ENCODE data around the gene ALPL.
"Not testable (repeated sequence)": the region's sequence is repeated elsewhere in the genome, so short reads cannot be mapped to it uniquely, and the experiment has no call there.

The ALPL gene

DNA sequence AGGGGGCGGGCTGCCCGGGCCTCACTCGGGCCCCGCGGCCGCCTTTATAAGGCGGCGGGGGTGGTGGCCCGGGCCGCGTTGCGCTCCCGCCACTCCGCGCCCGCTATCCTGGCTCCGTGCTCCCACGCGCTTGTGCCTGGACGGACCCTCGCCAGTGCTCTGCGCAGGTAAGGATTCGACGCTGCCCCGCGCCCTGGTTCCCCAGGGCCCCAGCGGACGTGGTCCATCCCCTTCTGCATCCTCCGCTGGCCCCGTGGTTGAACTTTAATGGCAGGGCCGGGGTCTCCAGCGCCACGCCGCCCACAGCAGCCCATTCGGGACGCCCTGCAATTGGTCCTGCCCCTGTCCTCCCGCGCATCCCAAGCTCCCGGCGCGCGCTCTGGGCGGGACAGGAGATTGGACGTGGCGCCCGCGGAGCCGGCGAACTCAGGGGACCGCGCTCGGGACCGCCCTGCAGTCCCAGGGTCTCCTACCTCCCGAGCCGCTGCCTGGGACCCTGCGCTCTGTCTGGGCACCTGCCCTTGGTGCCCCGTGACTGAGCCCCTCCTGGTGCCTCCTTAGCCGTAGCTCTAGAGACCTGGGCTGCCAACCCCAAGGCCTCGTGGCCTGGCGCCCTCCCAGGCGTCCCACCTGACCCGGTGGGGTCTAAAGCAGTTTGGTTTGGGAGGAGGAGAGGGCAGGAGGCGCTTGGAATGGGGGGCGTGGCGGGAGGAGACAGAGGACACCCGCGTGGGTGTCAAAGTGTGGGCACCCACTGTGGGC, at the start of gene ALPL:
TSS of gene ALPL (plus strand) at position 73 of the 762 bp plus-strand sequence. CDS start 44,659 bp downstream, outside the sequence.
- DNase-seq (ENCODE audit: low read depth, low spot score), result no peak

DNA sequence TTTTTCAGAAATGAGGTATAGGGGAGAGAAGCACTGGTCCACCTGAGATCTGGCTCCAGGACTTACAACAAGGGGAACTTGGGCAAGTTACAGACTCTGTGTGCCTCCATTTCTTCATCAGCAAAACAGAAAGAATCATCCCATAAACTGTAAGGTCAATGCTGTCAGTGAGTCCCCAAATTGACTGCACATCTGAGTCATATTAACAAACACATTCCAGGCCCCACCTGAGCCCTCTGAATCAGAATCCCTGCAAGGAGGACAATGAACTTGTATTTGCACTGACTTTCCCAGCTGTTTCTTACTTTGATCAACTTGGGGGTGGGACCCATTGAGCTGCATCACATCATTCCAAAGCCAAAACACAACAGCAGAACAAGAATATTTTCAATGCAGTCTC, 44.1 kb upstream of the ALPL start:
- DNase-seq (ENCODE audit: low read depth, low spot score), result not testable (repeated sequence)

DNA sequence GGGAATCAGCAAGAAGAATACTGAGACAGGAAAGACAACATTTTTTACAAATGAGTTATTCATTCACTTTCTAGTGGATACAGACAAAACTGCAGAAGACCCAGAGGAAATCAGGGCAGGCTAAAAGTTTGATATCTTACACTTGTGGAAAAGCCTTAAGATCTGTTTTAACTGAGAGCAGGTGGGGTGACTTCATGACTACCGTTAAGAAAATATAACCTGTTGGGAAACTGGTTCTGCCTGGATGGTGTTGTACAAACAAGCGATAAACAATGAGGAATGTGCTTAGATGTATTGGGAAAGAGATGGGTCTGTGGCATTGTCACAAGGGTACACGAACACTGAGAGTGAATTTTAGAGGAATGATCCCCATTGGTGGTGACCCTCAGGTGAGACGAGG, 41.3 kb upstream of the ALPL start:
- not testable (repeated sequence) for DNase-seq (ENCODE audit: low read depth, low spot score)

DNA sequence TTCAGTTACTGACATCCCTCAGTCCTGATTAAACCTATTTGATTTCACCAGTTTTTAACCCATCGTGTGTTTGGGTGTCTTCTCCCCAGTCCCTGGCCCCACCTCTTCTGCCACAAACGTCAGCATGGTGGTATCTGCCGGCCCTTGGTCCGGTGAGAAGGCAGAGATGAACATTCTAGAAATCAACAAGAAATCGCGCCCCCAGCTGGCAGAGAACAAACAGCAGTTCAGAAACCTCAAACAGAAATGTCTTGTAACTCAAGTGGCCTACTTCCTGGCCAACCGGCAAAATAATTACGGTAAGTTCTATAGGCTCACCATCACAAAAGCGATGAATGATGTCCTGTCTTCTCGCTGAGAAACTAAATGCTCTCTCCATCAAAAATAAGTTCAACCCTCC, 40.6 kb upstream of the ALPL start:
- no peak for DNase-seq (ENCODE audit: low read depth, low spot score)

DNA sequence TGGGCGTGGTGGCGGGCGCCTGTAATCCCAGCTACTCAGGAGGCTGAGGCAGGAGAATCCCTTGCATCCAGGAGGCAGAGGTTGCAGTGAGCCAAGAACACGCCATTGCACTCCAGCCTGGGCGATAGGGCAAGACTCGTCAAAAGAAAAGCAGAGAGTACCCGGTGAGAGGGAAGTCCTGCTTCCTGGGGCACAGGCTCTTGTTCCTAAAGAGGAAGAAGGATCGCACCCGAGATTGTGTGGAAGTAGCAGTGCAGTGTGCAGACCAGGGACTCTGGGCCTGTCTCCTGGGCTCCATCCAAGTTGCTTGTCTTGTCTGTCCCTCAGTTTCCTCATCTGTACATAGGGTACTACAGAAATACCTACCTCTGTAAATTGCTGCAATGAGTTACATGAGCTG, 39.6 kb upstream of the ALPL start:
- DNase-seq (ENCODE audit: low read depth, low spot score), result no peak

DNA sequence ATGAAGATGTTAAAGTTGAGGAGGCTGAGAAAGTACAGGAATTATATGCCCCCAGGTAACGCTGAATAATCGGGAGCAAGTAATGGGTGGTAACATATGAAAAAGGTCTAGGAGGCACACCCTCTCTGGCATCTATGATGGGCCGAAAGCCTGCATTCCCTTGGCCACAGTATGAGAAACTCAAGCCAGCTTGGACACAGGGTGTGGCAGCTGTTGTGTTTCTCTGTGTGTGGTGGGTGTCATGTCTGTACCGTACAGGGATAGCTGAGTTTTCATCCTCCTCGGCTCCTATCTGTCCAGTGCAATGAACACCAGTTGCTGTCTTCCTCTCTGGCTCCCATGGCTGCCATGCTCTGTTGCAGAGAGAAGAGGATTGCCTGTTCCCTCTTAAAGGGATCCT, 36.4 kb upstream of the ALPL start:
- no peak for DNase-seq (ENCODE audit: low read depth, low spot score)

DNA sequence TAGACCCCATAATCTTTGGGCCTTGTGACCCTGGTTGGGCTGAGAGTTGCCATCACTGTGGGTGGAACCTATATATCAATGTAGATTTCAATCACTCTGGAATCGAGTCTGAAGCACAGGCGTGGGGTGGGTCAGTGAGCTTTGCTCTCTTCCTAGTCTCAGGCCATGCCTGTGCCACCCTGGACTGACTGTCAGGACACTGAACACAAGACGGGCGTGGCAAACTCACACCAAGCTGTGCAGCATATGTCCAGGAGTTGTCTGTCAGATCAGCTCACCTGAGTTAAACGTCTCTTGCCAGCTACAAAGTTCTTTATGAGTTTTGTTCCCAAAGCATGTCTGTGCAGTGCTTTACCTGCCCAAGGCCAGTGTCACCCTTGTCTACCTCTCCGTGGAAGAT, 30.9 kb upstream of the ALPL start:
- DNase-seq (ENCODE audit: low read depth, low spot score), result no peak

DNA sequence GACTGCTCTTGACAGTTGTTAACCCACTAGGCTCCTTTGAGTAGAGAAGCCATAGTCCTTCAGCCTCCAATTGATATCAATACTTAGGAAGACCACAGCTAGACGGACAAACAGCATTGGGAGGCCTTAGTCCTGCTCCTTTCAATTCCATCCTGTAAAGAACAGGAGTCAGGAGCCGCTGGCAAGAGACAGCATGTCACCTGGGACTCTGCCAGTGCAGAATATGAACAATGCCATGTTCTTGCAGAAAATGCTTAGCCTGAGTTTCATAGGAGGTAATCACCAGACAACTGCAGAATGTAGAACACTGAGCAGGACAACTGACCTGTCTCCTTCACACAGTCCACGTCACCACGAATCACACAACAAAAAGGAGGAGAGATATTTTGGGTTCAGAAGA, 25.3 kb upstream of the ALPL start:
- DNase-seq (ENCODE audit: low read depth, low spot score), result not testable (repeated sequence)

DNA sequence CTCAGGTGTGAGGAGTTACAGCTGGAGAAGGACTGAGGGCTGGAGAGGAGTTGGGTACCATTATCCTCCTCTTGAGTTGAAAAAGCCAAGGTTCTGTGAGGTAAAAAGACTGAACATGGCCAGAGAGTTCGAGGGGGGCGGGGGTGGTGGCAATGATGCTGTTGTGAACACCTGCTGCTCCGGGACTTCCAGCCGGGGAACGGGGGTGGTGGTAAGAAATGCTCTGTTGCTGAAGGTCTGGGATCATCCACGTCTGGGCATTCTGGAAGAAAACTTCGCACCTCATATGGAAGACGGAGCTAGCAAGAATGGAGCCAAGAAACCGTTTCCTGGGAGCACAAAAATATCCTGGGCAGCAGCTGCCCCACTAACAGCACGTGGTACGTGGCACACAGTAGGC, 20.1 kb upstream of the ALPL start:
- no peak for DNase-seq (ENCODE audit: low read depth, low spot score)

DNA sequence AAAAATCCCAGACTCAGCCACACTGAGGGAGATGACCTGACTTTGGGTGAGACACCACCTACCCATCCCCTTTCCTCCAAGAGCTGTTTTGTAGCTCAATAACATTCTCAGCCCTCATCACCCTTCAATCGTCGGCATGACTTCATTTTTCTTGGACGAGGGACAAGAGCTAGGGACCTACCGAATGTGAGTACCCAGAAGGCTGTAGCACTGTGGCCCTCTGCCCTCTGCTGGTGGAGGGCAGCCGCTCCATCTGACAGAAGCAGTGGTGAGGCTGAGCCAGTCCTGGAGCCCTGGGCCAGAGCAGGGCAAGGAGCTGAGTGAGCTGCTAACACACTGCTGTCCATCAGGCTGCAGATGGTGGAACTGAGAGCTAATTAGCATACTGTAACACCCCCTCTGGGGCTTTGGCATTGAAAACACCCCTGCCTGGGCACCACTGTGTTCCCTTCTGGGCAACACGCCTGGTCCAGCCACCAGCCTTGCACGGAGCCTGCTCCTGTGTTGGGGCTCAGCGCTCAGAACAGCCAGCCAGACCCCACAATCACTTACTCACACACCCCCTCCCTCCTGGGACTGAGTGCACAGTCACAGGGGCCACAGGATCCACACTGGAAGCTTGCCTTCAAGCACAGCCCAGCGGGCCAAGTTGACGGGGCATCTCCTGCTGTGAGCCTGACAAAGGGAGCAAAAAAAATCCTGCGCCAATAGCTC, 18.3 kb upstream of the ALPL start:
- DNase-seq (ENCODE audit: low read depth, low spot score), result no peak

DNA sequence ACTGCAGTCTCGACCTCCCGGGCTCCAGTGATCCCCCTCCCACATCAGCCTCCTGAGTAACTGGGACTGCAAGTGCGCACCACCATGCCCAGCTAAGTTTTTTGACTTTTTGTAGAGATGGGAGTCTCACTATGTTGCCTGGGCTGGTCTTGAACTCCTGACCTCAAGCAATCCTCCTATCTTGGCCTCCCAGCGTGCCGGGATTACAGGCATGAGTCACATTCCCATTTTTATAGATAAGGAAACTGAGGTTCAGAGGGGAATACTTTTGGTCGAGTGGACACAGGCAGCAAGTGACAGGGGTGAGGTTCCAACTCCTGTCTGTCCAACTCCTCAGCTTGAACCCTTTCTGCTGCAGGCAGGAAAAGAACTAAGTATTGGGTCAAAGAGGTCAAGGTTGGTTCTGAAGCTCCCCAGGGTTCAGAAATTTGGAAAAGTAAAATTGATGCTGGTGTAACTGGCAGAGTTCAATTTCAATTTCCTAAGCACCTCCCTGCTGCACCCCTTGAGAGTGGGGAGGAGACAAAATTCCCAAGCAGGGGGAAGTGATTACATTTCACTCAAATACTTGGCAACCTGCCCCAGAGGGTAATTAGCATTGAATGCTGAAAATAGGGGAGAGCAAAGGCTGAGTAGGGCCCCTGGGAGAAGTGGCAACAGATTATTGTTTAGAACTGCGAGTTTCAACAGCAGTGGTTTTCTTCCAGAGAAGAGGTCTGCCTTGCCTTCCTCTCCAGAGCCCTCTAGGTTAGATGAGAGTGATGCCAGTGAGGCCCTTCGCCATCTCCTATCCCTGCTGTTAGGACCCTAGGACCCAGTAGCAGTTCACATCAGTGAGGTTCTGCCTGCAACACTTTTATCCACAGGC, 17.5 kb upstream of the ALPL start:
- DNase-seq (ENCODE audit: low read depth, low spot score), result no peak

DNA sequence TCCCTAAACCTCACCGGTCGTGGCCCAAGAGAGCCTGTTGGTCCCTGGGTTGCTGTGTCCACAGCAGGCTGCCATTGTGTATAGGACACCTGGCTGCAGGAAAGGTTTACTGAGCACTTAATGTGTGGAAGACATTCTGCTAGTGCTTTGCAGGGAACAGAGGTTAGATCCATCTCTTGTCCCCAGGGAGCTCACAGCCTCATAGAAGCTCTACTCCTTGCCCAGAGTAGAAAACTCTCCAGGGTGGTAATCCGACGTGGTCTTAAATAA, 16.9 kb upstream of the ALPL start:
- DNase-seq (ENCODE audit: low read depth, low spot score), result no peak

DNA sequence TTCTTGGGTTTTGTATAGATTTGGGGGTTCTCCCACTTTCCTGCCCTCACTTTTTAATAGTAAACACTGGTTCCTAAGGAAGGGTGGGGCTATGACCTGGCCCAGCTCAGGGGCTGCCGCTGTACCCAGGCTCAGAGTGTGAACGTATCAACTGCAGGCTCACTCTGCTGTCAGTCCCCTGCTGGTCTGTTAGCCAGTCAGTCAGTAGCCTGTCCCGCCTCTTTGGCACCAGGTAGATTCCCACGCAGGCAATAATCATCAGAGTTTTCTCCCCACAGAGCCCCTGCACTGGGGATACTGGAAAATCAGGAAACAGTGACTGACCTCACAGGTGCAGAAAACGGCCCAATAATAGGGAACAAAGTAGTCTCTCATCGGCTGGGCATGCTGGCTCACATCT, 15.0 kb upstream of the ALPL start:
- no peak for DNase-seq (ENCODE audit: low read depth, low spot score)

DNA sequence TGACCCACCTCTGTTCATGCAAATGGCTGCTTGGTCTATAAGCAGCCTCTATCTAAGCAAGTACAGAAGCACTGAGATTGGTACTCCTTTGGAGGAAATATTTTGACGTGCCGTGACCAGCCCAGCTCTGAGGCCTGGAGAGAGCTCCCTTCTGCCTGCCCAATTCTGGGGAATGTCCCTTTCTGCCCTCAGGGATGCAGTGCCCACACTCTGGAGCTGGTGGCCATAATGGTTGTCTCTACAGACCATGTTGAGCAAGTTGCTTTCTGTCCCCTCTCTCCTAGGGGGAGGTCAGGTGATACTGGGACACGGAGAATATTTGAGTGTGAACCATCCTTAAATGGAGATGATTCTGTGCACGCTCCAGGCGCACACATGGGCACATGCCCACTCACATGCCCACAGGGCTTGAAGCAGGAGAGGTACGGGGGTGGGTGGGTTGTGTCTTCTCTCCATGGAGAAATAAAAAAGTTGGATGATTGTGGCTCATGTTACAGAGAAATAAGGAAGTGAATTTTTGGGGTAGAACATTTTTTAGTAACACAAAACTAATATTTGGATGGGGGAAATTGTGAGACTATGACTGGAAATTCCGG, 13.9 kb upstream of the ALPL start:
- DNase-seq (ENCODE audit: low read depth, low spot score), result no peak

DNA sequence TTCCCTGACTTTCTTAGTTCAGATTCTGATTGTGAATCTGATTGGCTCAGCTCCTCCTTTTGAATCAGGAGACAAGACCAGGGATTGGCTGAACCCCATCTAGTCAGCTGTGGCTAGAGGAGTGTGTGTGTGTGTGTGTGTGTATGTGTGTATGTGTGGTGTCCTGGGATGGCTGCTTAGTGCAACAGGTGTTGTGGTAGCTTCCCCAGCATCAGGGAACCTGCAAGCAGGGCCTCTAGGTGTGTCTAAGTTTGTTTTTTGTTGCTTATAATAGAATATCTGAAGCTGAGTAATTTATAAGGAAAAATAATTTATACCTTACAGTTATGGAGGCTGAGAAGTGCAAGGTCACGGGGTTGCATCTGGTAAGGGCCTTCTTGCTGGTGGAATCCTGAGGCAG, 13.2 kb upstream of the ALPL start:
- DNase-seq (ENCODE audit: low read depth, low spot score), result no peak

DNA sequence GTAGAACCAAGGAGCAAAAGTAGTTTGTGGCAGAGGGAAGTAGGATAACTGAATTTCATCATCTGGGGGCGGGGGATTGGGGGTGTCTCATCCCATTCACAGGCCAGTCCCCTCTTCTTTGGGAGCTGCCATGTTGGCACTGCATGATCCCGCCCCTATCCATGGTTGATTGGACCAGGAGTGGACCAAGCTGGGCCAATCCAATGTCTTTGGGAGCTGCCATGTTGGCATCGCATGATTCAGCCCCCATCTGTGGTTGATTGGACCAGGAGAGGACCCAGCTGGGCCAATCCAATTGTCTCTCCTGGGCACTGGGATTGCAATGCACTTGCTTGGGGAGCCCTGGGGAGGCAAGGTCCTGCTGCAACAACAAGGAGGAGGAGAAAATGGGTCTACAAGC, 12.3 kb upstream of the ALPL start:
- no peak for DNase-seq (ENCODE audit: low read depth, low spot score)

DNA sequence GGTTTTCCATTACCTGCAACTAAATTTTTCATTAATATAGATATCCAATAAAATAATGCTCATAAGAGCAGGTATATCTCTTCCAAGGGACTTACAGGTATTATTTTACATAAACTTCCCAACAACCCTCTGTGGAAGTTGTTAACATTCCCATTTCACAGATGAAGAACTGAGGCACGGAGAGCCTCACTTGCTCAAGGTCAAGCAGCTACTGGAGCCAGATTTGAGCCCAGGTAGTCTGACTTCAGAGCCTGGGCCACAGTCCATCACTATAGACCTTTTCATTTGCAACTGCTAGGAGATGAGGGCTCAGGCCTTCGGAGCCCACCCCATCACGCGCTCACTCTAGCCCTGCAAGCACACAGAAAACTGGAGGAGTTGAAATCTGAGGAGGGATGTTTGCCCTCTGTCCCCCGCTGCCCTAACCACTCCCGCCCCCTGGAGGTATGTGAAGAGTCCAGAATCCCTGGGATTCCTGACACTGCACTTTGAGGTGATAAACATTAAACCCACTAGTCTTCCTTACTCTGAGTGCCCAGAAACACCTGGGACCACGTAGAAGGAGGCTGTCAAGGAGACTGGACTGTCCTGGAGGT, 11.7 kb upstream of the ALPL start:
- DNase-seq (ENCODE audit: low read depth, low spot score), result no peak

DNA sequence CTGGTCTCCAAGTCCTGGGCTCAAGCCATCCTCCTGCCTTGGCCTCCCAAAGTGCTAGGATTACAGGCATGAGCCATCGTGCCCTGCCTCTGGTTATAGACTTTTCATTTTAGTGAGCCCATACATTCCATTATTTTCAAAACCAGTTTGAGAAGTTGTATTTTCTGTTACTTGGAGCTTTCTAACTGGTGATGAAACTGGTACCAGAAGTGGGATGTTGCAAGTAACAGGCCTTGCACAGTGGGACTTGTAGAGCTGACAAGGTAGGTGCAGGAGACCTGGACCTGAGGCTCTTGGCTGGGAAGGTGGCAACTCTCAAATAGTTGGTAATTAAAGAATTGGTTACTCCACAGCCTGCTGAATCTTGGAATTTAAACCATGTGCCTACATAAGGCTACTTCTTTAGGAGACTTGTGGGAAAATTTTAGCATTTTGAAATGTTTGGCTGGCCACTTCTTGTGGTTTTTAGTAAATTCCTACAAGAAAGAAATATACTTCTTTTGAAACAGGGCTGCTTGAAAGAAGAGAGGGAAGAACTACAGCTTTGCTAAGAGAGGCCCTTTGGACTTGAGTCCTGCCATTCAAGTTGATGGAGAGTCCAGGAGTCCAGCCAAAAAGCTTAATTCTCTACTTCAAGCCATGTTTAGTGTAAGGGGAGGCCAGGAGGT, 9.8 kb upstream of the ALPL start:
- DNase-seq (ENCODE audit: low read depth, low spot score), result no peak

DNA sequence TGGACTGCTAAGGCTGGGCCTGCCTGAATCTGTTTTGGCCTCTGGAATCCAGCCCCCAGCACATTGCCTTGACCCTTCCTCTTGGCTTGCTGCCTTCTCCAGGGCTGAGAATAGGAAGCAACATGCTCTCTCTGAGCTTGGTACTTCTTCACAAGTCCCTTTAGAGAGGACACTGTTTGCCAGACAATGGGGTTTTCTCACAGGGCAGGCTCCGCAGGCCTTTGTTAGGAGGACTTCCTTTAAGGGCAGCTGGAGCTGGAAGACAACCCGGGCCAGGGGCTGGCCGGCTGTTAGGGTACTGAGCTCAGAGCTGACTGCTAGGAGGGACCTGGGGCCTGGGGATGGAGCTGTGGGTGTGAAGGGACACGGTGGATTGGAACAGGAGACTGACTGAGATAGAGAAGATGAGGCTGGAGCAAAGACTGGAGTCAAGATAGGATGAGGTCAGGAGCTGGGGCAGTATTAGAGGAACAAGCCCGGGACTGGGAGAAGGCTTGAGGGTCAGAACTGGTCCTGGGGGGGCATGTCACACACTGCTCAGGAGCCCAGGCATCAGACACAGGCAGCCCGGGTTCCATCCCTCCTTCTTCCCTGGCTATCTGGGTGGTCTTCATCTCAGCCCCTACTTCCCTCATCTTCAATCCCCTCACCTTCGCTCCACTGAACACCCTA, 5.4 kb upstream of the ALPL start:
- DNase-seq (ENCODE audit: low read depth, low spot score), result no peak

DNA sequence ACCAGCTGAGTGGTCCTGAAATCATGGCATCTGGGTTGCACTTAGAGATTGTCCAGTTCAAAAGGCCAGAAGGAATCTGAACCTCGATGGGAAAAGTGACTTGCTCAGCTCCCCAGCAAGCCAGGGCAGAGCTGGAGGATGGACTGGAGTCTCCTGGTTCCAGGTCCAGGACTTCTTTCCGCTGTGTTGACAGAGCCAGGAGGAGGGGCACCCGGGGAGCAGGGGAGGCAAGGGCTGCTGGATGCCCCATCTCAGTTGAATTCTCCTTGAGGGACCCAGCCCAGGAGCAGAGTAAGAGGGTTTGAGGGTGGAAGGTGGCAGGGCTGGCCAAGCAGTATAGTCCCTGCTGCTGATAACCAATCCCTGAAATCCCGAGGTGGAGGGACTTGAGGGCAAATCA, 2.4 kb upstream of the ALPL start:
- DNase-seq (ENCODE audit: low read depth, low spot score), result no peak

All from activated CD4-positive, CD25-positive, alpha-beta regulatory T cell treated with anti-CD3 and anti-CD28 coated beads, Interleukin-2, amount 50 U/mL, for 16 hours (primary cell).